Right cardiac atrium (tissue), 5 donors: ENCODE results near the gene SPZ1. TPM values are rescaled to one million over a fixed set of nuclear protein-coding genes. Genes with fewer than 3 reads are reported as not detected.
A peak's percentile ranks its signal among the peaks of the same experiment; 100 is the strongest.
"Not testable (repeated sequence)": the region's sequence is repeated elsewhere in the genome, so short reads cannot be mapped to it uniquely, and the experiment has no call there.

Source experiments
- ATAC-seq, 2 donors: fragments of 200-7000 bp; cut with Tn5 transposase; one replicate each; pipeline versions ENCODE4 v1.8.0 to v1.9.1; 2020; ENCODE audit warnings: moderate library complexity in 2 of 2, mild to moderate bottlenecking in 1 of 2
- DNase-seq, 3 donors: peaks; one replicate each; pipeline ENCODE4 v3.0.0-alpha.2; 2020
- H3K27ac ChIP-seq: one replicate; pipeline ENCODE4 v1.5.1; 2013; ENCODE audit warnings: mild to moderate bottlenecking, low read length, control low read depth, moderate library complexity
- H3K27me3 ChIP-seq: one replicate; pipeline ENCODE4 v1.6.1; 2013; ENCODE audit not compliant: control insufficient read depth, insufficient read depth
- H3K4me1 ChIP-seq: one replicate; pipeline ENCODE4 v1.6.1; 2013; ENCODE audit warnings: low read length; ENCODE audit not compliant: control insufficient read depth, insufficient read depth
- H3K4me3 ChIP-seq: one replicate; pipeline ENCODE4 v1.5.1; 2013; ENCODE audit warnings: low read length, control low read depth
- H3K9me3 ChIP-seq: one replicate; pipeline ENCODE4 v1.6.1; 2013; ENCODE audit warnings: low read length; ENCODE audit not compliant: control insufficient read depth
- WGBS: extraction: QIAGEN DNeasy Blood & Tissue Kit; methylation state at CpG from one replicate; pipeline ENCODE4 v1.1.7; 2013; 5-methylcytosine and 5-hydroxymethylcytosine counted together
- intact Hi-C, 4 donors: fragments of 100-400 bp; cut with DNase I; formaldehyde crosslinking; loops; one replicate each; pipeline versions ENCODE4 v1.11.0 to v1.14.0; 2022 to 2023
- long read RNA-seq, 4 donors: library from polyadenylated mRNA; unstranded; transcript quantifications; one replicate each; pipeline ENCODE4 v2.0.0, GENCODE V29; 2020 to 2021
- polyA plus RNA-seq: library from polyadenylated mRNA; stranded (reverse); fragments of 200-250 nt; gene quantifications from one replicate; pipeline ENCODE4 v1.2.3, GENCODE V29; 2013
- total RNA-seq, 4 donors: library from RNA; stranded (reverse); fragmentation: NEBNext Ultra II Directional; extraction: Animal tissue kit (Norgen Biotek cat#: 25700); gene quantifications; one replicate each; pipeline ENCODE4 v1.2.1, GENCODE V29; 2021
- donor health status: healthy with polysubstance abuse.
- donor health status: DM: no; HTN: yes; CAD: no.
- donor health status: DM: no; HTN: no; CAD: no.
- donor health status: DM: no; HTN: yes; CAD: no; lungs with severe emphysema.
- donor health status: DM: yes; HTN: yes; CAD: no.

SPZ1 gene, protein sequence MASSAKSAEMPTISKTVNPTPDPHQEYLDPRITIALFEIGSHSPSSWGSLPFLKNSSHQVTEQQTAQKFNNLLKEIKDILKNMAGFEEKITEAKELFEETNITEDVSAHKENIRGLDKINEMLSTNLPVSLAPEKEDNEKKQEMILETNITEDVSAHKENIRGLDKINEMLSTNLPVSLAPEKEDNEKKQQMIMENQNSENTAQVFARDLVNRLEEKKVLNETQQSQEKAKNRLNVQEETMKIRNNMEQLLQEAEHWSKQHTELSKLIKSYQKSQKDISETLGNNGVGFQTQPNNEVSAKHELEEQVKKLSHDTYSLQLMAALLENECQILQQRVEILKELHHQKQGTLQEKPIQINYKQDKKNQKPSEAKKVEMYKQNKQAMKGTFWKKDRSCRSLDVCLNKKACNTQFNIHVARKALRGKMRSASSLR
- not detected for total RNA-seq
- not detected for polyA plus RNA-seq
- long read RNA-seq, donor 1 = 0 reads
- long read RNA-seq, donor 2 = 0 reads
- long read RNA-seq, donor 3 = 0 reads
- long read RNA-seq, donor 4 = 0 reads

DNA sequence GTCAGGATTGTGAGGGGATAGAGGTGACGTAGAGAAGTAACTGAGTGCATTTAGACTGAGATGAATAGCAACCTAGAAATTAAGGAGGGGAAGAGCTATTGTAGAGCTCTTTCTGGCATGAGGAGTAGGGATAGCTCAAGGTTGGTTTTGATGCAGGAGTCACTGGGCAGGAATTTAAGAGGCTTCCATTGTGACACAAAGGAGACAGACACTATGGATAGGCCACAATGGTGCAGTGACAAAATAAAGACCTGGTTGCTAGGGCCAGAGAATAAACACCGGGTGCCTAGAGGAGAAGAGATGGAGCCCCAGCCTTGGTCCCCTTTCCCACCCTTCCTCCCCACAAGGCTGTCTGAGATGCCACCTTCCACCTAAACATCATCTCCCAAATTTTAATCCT, at the start of gene SPZ1:
TSS of gene SPZ1 (plus strand) at position 301 of the 400 bp plus-strand sequence. CDS start 214 bp downstream, outside the sequence.
- Histone ChIP-seq H3K4me3 (no peak within 1 kb of the TSS), H3K4me1 (no peaks in the 10 kb centered on the region), H3K9me3 (no peaks in the 10 kb centered on the region), H3K27ac (no peak within 1 kb of the TSS), H3K27me3 (no peaks in the 10 kb centered on the region)
- ATAC-seq = no peak
- WGBS = 63% methylated on average over 2 of the region's 2 CpGs
- intact Hi-C loops = no loop called here
- DNase-seq = no peak

- not testable (repeated sequence) for H3K4me1 ChIP-seq, H3K4me3 ChIP-seq, DNase-seq, H3K9me3 ChIP-seq, H3K27me3 ChIP-seq, H3K27ac ChIP-seq, ATAC-seq
- intact Hi-C loops = loop anchor here in 3 of 4 donors (10.0 kb wide), 2 partner anchors 166 to 176 kb away; no protein-coding TSS in a partner anchor
- 75% methylated on average over 2 of the region's 2 CpGs for WGBS
These were observed 49.3 kb upstream of the SPZ1 start for GRCh38 chr5:80270543-80270942.

DNA sequence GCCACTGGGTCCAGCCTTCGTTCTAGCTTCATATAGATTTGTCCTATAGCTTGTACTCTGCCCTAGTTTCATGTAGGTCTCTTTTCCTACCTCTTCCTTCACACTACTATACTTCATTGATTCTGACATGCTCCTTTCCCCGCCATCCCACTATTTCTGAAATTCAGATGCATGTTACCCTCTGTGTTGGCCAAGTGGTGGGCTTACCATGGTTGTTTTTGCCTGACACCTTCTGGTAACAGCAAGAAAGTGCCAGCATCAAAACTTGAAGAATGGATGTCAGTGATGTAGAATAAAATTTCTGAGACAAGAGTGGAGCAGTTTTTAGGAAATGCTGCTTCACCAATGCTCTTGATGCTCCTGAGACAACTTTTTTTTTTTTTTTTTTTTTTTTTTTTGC, 44.5 kb upstream of the SPZ1 start:
- intact Hi-C loops = loop anchor here (5.0 to 10.0 kb wide), 3 partner anchors 171 to 183 kb away; no protein-coding TSS in a partner anchor
- H3K9me3 ChIP-seq = no peaks in the 10 kb centered on the region
- WGBS = 72% methylated on average over 2 of the region's 2 CpGs
- H3K4me1 ChIP-seq = no peaks in the 10 kb centered on the region
- no peak overlapping the region for H3K4me3 ChIP-seq
- DNase-seq (no peak), ATAC-seq (peak in 1 of 2 donors; percentile 59)
- H3K27ac ChIP-seq = no peak overlapping the region
- H3K27me3 ChIP-seq = no peaks in the 10 kb centered on the region

DNA sequence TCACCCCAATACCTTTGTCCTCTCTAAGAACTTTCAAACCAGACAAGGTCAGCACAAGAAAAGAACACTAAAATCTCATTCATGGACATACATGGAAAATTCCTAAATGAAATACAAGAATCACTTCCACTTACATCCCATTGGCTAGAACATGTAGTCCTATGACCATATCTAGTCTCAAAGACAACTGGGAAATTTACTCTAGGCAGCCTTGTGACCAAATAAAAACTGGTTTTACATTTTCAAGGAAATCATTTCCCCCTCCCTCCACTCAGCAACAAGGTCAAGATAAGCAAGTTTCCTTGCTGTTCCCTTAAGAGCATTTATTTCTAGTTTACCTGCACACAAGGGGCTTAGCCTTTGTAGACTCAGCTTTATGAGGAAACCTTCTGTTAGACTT, 43.6 kb upstream of the SPZ1 start:
- Histone ChIP-seq H3K27me3 (no peaks in the 10 kb centered on the region), H3K9me3 (no peaks in the 10 kb centered on the region), H3K4me3 (no peak overlapping the region), H3K4me1 (no peaks in the 10 kb centered on the region), H3K27ac (no peak overlapping the region)
- DNase-seq (no peak), ATAC-seq (no peak)
- intact Hi-C loops = loop anchor here (5.0 to 10.0 kb wide), 3 partner anchors 171 to 184 kb away; no protein-coding TSS in a partner anchor

GRCh38 chr5:80277191-80277590, 42.6 kb upstream of the SPZ1 start:
- ATAC-seq (no peak), DNase-seq (no peak)
- Histone ChIP-seq H3K27me3 (no peaks in the 10 kb centered on the region), H3K27ac (no peak overlapping the region), H3K4me3 (no peak overlapping the region), H3K4me1 (no peaks in the 10 kb centered on the region), H3K9me3 (no peaks in the 10 kb centered on the region)
- WGBS = 48% methylated on average over 2 of the region's 2 CpGs
- intact Hi-C loops = loop anchor here (5.0 to 10.0 kb wide), 3 partner anchors 172 to 185 kb away; no protein-coding TSS in a partner anchor

DNA sequence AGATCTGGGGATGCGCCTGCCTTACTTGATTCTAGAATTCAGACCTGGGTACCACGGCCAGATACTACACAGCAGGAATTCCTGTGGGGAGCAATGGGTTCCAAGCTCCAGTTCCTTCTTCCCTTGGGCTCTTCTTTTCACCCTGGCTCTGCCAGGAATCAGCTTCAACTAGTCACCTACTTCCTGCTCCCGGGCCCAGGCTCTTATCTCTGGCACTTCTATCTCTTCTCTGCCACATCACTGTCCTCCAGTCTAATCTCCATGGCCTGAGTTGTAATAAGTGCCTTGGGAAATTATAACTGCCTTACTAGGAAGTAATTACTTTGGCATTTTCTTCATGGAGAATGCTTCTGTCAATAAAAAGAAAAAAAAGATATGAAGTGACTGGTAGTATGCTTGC, 37.7 kb upstream of the SPZ1 start:
- no peak overlapping the region for H3K27ac ChIP-seq
- 46% methylated on average over 3 of the region's 3 CpGs for WGBS
- no peaks in the 10 kb centered on the region for H3K9me3 ChIP-seq
- no peak overlapping the region for H3K4me3 ChIP-seq
- ATAC-seq = peak; percentile 34 to 68
- intact Hi-C loops = no loop called here
- DNase-seq = no peak
- H3K4me1 ChIP-seq = no peaks in the 10 kb centered on the region
- no peaks in the 10 kb centered on the region for H3K27me3 ChIP-seq

GRCh38 chr5:80283360-80283759, 36.4 kb upstream of the SPZ1 start:
- DNase-seq (no peak), ATAC-seq (no peak)
- intact Hi-C loops = no loop called here
- no peaks in the 10 kb centered on the region for H3K27me3 ChIP-seq
- WGBS = 44% methylated on average over 1 of the region's 1 CpG
- H3K9me3 ChIP-seq = no peaks in the 10 kb centered on the region
- no peaks in the 10 kb centered on the region for H3K4me1 ChIP-seq
- H3K27ac ChIP-seq = no peak overlapping the region
- no peak overlapping the region for H3K4me3 ChIP-seq

DNA sequence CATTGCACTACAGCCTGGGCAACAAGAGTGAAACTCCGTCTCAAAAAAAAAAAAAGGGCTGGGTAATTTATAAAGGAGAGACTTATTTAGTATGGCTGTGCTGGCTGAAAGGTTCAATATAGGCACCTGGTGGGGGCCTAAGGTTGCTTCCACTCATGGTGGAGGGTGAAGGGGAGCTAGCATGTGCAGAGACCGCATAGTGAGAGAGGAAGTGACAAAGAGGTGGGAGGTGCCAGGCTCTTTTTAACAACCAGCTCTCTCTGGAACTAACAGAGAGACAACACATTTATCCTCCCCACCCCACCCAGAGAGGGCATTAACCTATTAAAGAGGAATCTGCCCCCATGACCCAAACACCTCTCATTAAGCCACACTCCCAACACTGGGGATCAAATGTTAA, 35.1 kb upstream of the SPZ1 start:
- intact Hi-C loops = no loop called here
- Histone ChIP-seq H3K4me3 (no peak overlapping the region), H3K27me3 (no peaks in the 10 kb centered on the region), H3K9me3 (no peaks in the 10 kb centered on the region), H3K4me1 (no peaks in the 10 kb centered on the region), H3K27ac (no peak overlapping the region)
- 57% methylated on average over 2 of the region's 2 CpGs for WGBS
- no peak for DNase-seq
- ATAC-seq = no peak

GRCh38 chr5:80288177-80288576, 31.6 kb upstream of the SPZ1 start:
- H3K27ac ChIP-seq = no peak overlapping the region
- H3K9me3 ChIP-seq = no peaks in the 10 kb centered on the region
- ATAC-seq (no peak), DNase-seq (no peak)
- intact Hi-C loops = no loop called here
- no peaks in the 10 kb centered on the region for H3K4me1 ChIP-seq
- no peak overlapping the region for H3K4me3 ChIP-seq
- H3K27me3 ChIP-seq = no peaks in the 10 kb centered on the region
- 95% methylated on average over 2 of the region's 2 CpGs for WGBS

GRCh38 chr5:80289320-80289719, 30.5 kb upstream of the SPZ1 start:
- Histone ChIP-seq H3K4me1 (no peaks in the 10 kb centered on the region), H3K27me3 (no peaks in the 10 kb centered on the region), H3K27ac (no peak overlapping the region), H3K9me3 (no peaks in the 10 kb centered on the region), H3K4me3 (no peak overlapping the region)
- intact Hi-C loops = no loop called here
- ATAC-seq (no peak), DNase-seq (no peak)
- WGBS = 93% methylated on average over 2 of the region's 2 CpGs

GRCh38 chr5:80291761-80292160, 28.0 kb upstream of the SPZ1 start:
- Histone ChIP-seq H3K27me3 (no peaks in the 10 kb centered on the region), H3K4me3 (no peak overlapping the region), H3K27ac (no peak overlapping the region), H3K9me3 (no peaks in the 10 kb centered on the region), H3K4me1 (no peaks in the 10 kb centered on the region)
- intact Hi-C loops = no loop called here
- no peak for ATAC-seq
- DNase-seq = no peak
- 77% methylated on average over 8 of the region's 8 CpGs for WGBS
